HEK293T (cell line): ENCODE data around the gene CD83.

Experiments used
- ELF4 ChIP-seq: fragments of 450-650 bp; IDR thresholded peaks from 2 replicates; pipeline ENCODE4 v1.6.1; 2017; ENCODE audit warnings: antibody characterized with exemption
- FOXK2 ChIP-seq: fragments of 450-650 bp; IDR thresholded peaks from 2 replicates; pipeline ENCODE4 v1.6.1; 2016; ENCODE audit warnings: mild to moderate bottlenecking
- FOXM1 ChIP-seq: fragments of 450-650 bp; IDR thresholded peaks from 2 replicates; pipeline ENCODE4 v1.6.1; 2017; ENCODE audit warnings: mild to moderate bottlenecking, borderline replicate concordance
- NFRKB ChIP-seq: fragments of 450-650 bp; IDR thresholded peaks from 2 replicates; pipeline ENCODE4 v1.6.1; 2016; ENCODE audit warnings: mild to moderate bottlenecking, moderate library complexity
- SP1 ChIP-seq: fragments of 450-650 bp; IDR thresholded peaks from 2 replicates; pipeline ENCODE4 v1.6.1; 2017
- SUZ12 ChIP-seq: fragments of 450-650 bp; IDR thresholded peaks from 2 replicates; pipeline ENCODE4 v1.6.1; 2016; ENCODE audit warnings: mild to moderate bottlenecking
- TARDBP ChIP-seq: fragments of 450-650 bp; IDR thresholded peaks from 2 replicates; pipeline ENCODE4 v1.6.1; 2016

DNA sequence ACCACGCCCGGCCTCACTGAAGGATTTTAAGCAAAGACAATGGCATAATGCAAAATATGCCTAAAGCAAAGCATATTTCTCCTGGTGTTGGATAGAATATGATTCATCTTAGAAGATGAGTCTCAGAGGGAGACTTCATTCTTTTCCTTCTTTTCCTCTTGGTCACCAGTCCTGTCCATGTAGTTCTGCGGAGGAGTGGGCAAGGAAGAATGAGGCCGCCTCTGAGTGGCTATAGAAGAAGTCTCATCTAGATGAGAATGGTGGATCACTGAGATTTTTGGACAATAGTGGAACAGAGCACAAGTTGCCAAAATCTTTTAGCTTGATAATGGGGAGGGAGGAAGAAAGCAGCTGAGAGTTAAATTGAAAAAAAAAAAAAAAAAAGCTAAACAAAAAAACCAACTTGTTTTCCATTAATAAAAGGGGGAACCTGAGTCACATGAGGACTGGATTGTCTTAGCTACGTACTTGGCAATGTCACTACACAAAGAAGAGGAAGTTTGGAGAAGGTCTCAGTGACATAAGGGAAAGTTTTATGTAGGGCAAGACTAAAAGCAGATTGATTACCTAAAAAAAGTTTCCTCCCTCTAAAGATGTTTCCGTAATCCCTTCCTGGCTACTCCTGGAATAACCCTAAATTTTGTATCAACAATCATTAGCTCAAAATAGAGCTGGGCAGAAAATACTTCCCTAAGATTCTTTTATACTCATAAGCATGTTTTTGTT lies 6.0 kb downstream of the CD83 start:
- TF ChIP-seq SP1 (no peak), NFRKB (no peak), TARDBP (no peak), ELF4 (no peak), FOXM1 (no peak), SUZ12 (no peak), FOXK2 (no peak)
